Fibroblast of lung (primary cell): ENCODE results near the gene TRPV4. TPM values are rescaled to one million over a fixed set of nuclear protein-coding genes. Genes with fewer than 3 reads are reported as not detected.

Source experiments
- DNase-seq, 2 donors: peaks; one replicate each; pipeline versions ENCODE4 v3.0.0 to v3.0.0-alpha.2; 2010; ENCODE audit warnings: low read depth in 2 of 2
- H2AFZ ChIP-seq: 2 replicates; pipeline ENCODE4 v1.5.1; 2012; ENCODE audit warnings: low read length, control low read depth, inconsistent platforms
- H3K27ac ChIP-seq: 2 replicates; pipeline ENCODE4 v1.5.1; 2011; ENCODE audit warnings: low read length, control low read depth; ENCODE audit not compliant: insufficient read depth
- H3K27me3 ChIP-seq: 2 replicates; pipeline ENCODE4 v1.5.1; 2011; ENCODE audit warnings: mild to moderate bottlenecking, low read length; ENCODE audit not compliant: control insufficient read depth, insufficient read depth
- H3K36me3 ChIP-seq: 2 replicates; pipeline ENCODE4 v1.5.1; 2011; ENCODE audit warnings: low read length; ENCODE audit not compliant: control insufficient read depth, insufficient read depth
- H3K4me1 ChIP-seq: 2 replicates; pipeline ENCODE4 v1.5.1; 2011; ENCODE audit warnings: low read length; ENCODE audit not compliant: control insufficient read depth, insufficient read depth; ENCODE audit errors: extremely low read depth
- H3K4me2 ChIP-seq: 2 replicates; pipeline ENCODE4 v1.5.1; 2011; ENCODE audit warnings: low read length, control low read depth; ENCODE audit not compliant: insufficient read depth; ENCODE audit errors: extremely low read depth
- H3K4me3 ChIP-seq, 4 experiments: fragments of 200-600 bp in 1 of 4; sonication (generic) in 1 of 4; replicated peaks in 1 of 4; 2 replicates each; pipeline ENCODE4 v1.5.1; 2011 to 2016; ENCODE audit warnings: low read length in 4 of 4, low read depth in 3 of 4, mild to moderate bottlenecking in 3 of 4, control low read depth in 2 of 4, inconsistent platforms in 1 of 4, mixed read lengths in 1 of 4; ENCODE audit not compliant: insufficient read depth in 1 of 4; ENCODE audit errors: control extremely low read depth in 1 of 4
- H3K79me2 ChIP-seq: 2 replicates; pipeline ENCODE4 v1.5.1; 2012; ENCODE audit warnings: mild to moderate bottlenecking, low read length, inconsistent platforms; ENCODE audit not compliant: control insufficient read depth, insufficient read depth
- H3K9ac ChIP-seq: 2 replicates; pipeline ENCODE4 v1.5.1; 2011; ENCODE audit warnings: mild to moderate bottlenecking, low read length, control low read depth; ENCODE audit not compliant: insufficient read depth
- H3K9me3 ChIP-seq: 2 replicates; pipeline ENCODE4 v1.5.1; 2012; ENCODE audit warnings: low read depth, low read length; ENCODE audit not compliant: control insufficient read depth, insufficient read depth
- H4K20me1 ChIP-seq: 2 replicates; pipeline ENCODE4 v1.5.1; 2011; ENCODE audit warnings: low read length; ENCODE audit not compliant: control insufficient read depth, insufficient read depth; ENCODE audit errors: extremely low read depth
- EZH2 ChIP-seq: IDR thresholded peaks from 2 replicates; pipeline ENCODE4 v1.5.1; 2012; ENCODE audit warnings: low read length, control low read depth, mild to moderate bottlenecking; ENCODE audit errors: missing control alignments
- polyA plus RNA-seq, 2 donors: library from polyadenylated mRNA; depleted of rRNA in 1 of 2; stranded (reverse) in 1 of 2; unstranded in 1 of 2; fragments of >200 nt; gene quantifications; 2 replicates each; pipeline ENCODE4 v1.2.1, GENCODE V29; 2011 to 2012; ENCODE audit warnings: missing spikeins in 1 of 2
- total RNA-seq: library from RNA; depleted of rRNA; stranded (reverse); fragments of >200 nt; gene quantifications from 2 replicates; pipeline ENCODE4 v1.2.1, GENCODE V29; 2014
- TF ChIP-seq, protein P1 (sequence below), 2 donors: IDR thresholded peaks in 1 of 2; conservative IDR thresholded peaks in 1 of 2; 1 replicate in 1 of 2; 2 replicates in 1 of 2; pipeline ENCODE4 v1.5.1; 2011 to 2012; ENCODE audit warnings: low read length in 2 of 2, control low read depth in 1 of 2, inconsistent platforms in 1 of 2, low read depth in 1 of 2, mild to moderate bottlenecking in 1 of 2

Gene TRPV4
- total and polyA plus RNA-seq, 2 donors (not counting 1 experiment from before 2014, with no cell fraction given): 0.66 to 0.83 TPM

DNA sequence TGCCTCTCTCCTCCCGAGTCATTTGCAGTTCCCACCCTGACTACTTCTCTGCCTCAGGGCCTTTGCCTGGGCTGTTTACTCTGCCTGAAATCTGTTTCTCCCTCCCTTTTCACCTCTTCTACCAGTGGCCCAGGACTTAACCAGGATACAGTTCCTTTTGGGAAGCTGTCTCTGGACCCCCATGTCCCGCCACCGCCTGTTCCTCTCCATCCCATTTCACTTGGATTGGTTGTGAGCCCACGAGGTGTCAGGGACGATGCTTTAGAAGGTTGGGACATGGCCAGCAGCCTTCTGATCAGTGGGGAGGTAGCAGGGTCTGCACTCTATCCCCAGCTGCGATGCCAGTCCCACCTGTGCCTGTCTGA, 67.8 kb downstream of the TRPV4 start:
- H3K4me2 ChIP-seq: no peak overlapping the region
- no peaks in the 10 kb centered on the region for H3K9me3 ChIP-seq
- no peaks in the 10 kb centered on the region for H3K27me3 ChIP-seq
- no peak overlapping the region for H3K27ac ChIP-seq
- H2AFZ ChIP-seq: no peak overlapping the region
- no peaks in the 10 kb centered on the region for H3K4me1 ChIP-seq
- H3K9ac ChIP-seq: no peak overlapping the region
- no peak overlapping the region for H3K4me3 ChIP-seq
- TF ChIP-seq EZH2: no peak
- TF ChIP-seq, protein P1, sequence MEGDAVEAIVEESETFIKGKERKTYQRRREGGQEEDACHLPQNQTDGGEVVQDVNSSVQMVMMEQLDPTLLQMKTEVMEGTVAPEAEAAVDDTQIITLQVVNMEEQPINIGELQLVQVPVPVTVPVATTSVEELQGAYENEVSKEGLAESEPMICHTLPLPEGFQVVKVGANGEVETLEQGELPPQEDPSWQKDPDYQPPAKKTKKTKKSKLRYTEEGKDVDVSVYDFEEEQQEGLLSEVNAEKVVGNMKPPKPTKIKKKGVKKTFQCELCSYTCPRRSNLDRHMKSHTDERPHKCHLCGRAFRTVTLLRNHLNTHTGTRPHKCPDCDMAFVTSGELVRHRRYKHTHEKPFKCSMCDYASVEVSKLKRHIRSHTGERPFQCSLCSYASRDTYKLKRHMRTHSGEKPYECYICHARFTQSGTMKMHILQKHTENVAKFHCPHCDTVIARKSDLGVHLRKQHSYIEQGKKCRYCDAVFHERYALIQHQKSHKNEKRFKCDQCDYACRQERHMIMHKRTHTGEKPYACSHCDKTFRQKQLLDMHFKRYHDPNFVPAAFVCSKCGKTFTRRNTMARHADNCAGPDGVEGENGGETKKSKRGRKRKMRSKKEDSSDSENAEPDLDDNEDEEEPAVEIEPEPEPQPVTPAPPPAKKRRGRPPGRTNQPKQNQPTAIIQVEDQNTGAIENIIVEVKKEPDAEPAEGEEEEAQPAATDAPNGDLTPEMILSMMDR (conservative IDR thresholded peaks at IDR 0.05 in 1 of 2, IDR thresholded peaks at IDR 0.05 in 1 of 2; ENCODE audit: low read depth in 1 of 2, low read length in 2 of 2): no peak
- H3K79me2 ChIP-seq: no peaks in the 10 kb centered on the region
- no peaks in the 10 kb centered on the region for H3K36me3 ChIP-seq
- no peak for DNase-seq
- H4K20me1 ChIP-seq: no peaks in the 10 kb centered on the region

DNA sequence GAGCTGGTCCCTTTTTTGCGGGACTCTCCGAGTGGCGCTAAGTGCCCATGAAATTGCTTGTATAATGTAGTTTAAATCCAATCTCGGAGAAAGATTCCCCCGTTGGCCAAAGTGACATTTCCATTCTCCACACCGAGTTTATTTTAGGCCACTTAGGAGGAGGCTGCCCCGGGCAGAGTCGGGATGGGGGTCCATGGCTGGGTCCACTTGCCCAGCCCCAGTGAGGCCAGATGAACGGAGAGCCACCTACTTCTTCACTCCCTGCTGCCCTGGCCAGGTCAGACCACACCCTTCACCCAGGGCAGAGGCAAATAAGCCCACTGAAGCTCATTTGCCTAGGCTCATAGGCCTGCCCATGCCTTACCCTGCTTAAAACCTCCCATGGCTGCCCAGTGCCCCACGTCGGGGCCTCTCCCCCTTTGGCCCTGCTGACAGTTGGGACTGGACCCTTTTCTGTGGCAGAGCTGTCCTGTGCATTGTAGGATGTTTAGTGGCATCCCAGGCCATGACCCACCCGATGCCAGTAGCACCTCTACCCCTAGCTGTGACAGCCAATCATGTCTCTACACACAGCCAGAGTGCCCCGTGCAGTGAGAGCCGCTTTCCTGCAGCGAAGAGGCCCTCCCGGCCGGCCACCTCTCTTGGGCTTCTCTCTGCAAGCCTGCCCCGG, 68.3 kb downstream of the TRPV4 start:
- Histone ChIP-seq H3K9me3 (no peaks in the 10 kb centered on the region), H4K20me1 (no peaks in the 10 kb centered on the region), H3K4me2 (no peak overlapping the region), H3K4me1 (no peaks in the 10 kb centered on the region), H3K9ac (no peak overlapping the region), H2AFZ (no peak overlapping the region), H3K27ac (no peak overlapping the region), H3K36me3 (no peaks in the 10 kb centered on the region), H3K4me3 (no peak overlapping the region), H3K27me3 (no peaks in the 10 kb centered on the region), H3K79me2 (no peaks in the 10 kb centered on the region)
- no peak for DNase-seq
- no peak for TF ChIP-seq EZH2
- TF ChIP-seq, protein P1 (conservative IDR thresholded peaks at IDR 0.05 in 1 of 2, IDR thresholded peaks at IDR 0.05 in 1 of 2; ENCODE audit: low read depth in 1 of 2, low read length in 2 of 2): no peak

DNA sequence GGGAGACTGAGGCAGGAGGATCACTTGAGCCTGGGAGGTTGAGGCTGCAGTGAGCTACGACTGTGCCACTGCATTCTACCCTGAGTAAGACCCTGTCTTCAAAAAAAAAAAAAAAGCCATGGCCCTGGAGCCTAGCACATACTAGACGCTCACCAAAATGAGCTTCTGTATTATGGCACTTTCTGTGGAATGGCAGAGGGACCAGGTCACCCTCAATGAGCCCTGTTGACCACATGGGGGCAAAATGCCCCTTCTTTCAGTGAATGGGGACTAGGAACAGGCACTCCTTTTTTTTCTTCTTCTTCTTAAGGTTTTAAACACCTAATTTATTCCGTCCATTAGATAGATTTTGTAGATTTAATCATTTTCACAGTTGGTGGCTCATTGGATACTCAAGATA, 69.1 kb downstream of the TRPV4 start:
- TF ChIP-seq, protein P1 (conservative IDR thresholded peaks at IDR 0.05 in 1 of 2, IDR thresholded peaks at IDR 0.05 in 1 of 2; ENCODE audit: low read depth in 1 of 2, low read length in 2 of 2): no peak
- TF ChIP-seq EZH2: no peak
- no peaks in the 10 kb centered on the region for H3K4me1 ChIP-seq
- H3K36me3 ChIP-seq: no peaks in the 10 kb centered on the region
- no peaks in the 10 kb centered on the region for H4K20me1 ChIP-seq
- H3K9ac ChIP-seq: no peak overlapping the region
- no peaks in the 10 kb centered on the region for H3K27me3 ChIP-seq
- no peaks in the 10 kb centered on the region for H3K9me3 ChIP-seq
- H2AFZ ChIP-seq: no peak overlapping the region
- no peak overlapping the region for H3K4me3 ChIP-seq
- DNase-seq: no peak
- H3K79me2 ChIP-seq: no peaks in the 10 kb centered on the region
- H3K27ac ChIP-seq: no peak overlapping the region
- H3K4me2 ChIP-seq: no peak overlapping the region
